GM12878 (cell line): ENCODE measurements around the gene KLHL25. TPM values are rescaled to one million over a fixed set of nuclear protein-coding genes. Genes with fewer than 3 reads are reported as not detected.

Experiments
- ATAC-seq: fragments of 200-7000 bp; cut with Tn5 transposase; 3 replicates; pipeline ENCODE4 v1.9.1; 2020; ENCODE audit warnings: mild to moderate bottlenecking, moderate library complexity
- BruUV-seq: library from RNA; stranded (reverse); fragments of 400-500 nt; replicated peaks from 2 replicates; lab custom pipeline; 2021; lab: Mats Ljungman, UMichigan
- CTCF ChIA-PET: fragments of 300-600 bp; sonication (Branson Sonifier 250); formaldehyde crosslinking; extraction: SDS; loops from one replicate; lab custom pipeline; 2021; ENCODE audit warnings: inconsistent platforms; lab: Yijun Ruan, JAX
- POLR2A ChIA-PET: fragments of 350-600 bp; formaldehyde crosslinking; extraction: SDS; loops from one replicate; lab custom pipeline; 2021; ENCODE audit warnings: inconsistent platforms; lab: Charles Lee
- RAD21 ChIA-PET: fragments of 300-600 bp; sonication (Branson Sonifier 250); formaldehyde crosslinking; loops from one replicate; lab custom pipeline; 2023; ENCODE audit warnings: antibody characterized with exemption; ENCODE audit not compliant: unreplicated experiment; lab: Charles Lee
- SMC1A ChIA-PET: fragments of 300-600 bp; sonication (Branson Sonifier 250); formaldehyde crosslinking; loops from one replicate; lab custom pipeline; 2023; ENCODE audit not compliant: unreplicated experiment, uncharacterized antibody; lab: Charles Lee
- DNase-seq: peaks from one replicate; pipeline ENCODE4 v3.0.0-alpha.2; 2011; ENCODE audit warnings: low read depth, low spot score
- FAIRE-seq: peaks from 3 replicates; lab custom pipeline; 2011; peaks lifted over from hg19 to GRCh38; lab: Jason Lieb, UNC
- H2AFZ ChIP-seq: 2 replicates; pipeline ENCODE4 v1.6.0; 2011; ENCODE audit warnings: low read depth, low read length, control low read depth; ENCODE audit not compliant: control insufficient read depth
- H3K27ac ChIP-seq: 2 replicates; pipeline ENCODE4 v1.5.1; 2011; ENCODE audit warnings: control low read depth; ENCODE audit not compliant: control insufficient read depth, insufficient read depth
- H3K27me3 ChIP-seq, 2 experiments: replicated peaks in 1 of 2; 2 replicates each; pipeline versions ENCODE4 v1.6.0 to v1.6.1; 2011; ENCODE audit warnings: low read length in 1 of 2; ENCODE audit not compliant: control insufficient read depth in 2 of 2, insufficient read depth in 2 of 2
- H3K36me3 ChIP-seq, 2 experiments: 2 replicates each; pipeline ENCODE4 v1.5.1; 2011; ENCODE audit warnings: low read length in 1 of 2; ENCODE audit not compliant: control insufficient read depth in 2 of 2, insufficient read depth in 2 of 2
- H3K4me1 ChIP-seq: 2 replicates; pipeline ENCODE4 v1.6.1; 2011; ENCODE audit warnings: mild to moderate bottlenecking, low read length, moderate library complexity, mixed read lengths; ENCODE audit not compliant: control insufficient read depth, insufficient read depth
- H3K4me2 ChIP-seq: 2 replicates; pipeline ENCODE4 v1.6.0; 2011; ENCODE audit warnings: control low read depth; ENCODE audit not compliant: control insufficient read depth, insufficient read depth
- H3K4me3 ChIP-seq: fragments of 200-600 bp; sonication (generic); 2 replicates; pipeline ENCODE4 v1.5.1; 2016
- H3K79me2 ChIP-seq: 2 replicates; pipeline ENCODE4 v1.6.0; 2011; ENCODE audit warnings: low read length; ENCODE audit not compliant: control insufficient read depth, insufficient read depth
- H3K9ac ChIP-seq: 2 replicates; pipeline ENCODE4 v1.8.0; 2011; ENCODE audit warnings: low read length, control low read depth, mixed read lengths; ENCODE audit not compliant: control insufficient read depth, insufficient read depth
- H3K9me3 ChIP-seq: replicated peaks from 3 replicates; pipeline ENCODE4 v1.5.1; 2011; ENCODE audit warnings: mild to moderate bottlenecking, low read length; ENCODE audit not compliant: control insufficient read depth, insufficient read depth
- H4K20me1 ChIP-seq: 2 replicates; pipeline ENCODE4 v1.6.0; 2011; ENCODE audit not compliant: control insufficient read depth, insufficient read depth
- ETV6 ChIP-seq, 2 experiments: fragments of 450-650 bp in 1 of 2; IDR thresholded peaks in 1 of 2; conservative IDR thresholded peaks in 1 of 2; 2 replicates each; pipeline ENCODE4 v1.6.1; 2014; ENCODE audit warnings: antibody characterized with exemption in 1 of 2, borderline replicate concordance in 1 of 2, low read depth in 1 of 2, mild to moderate bottlenecking in 1 of 2, moderate library complexity in 1 of 2
- NFXL1 ChIP-seq: fragments of 450-650 bp; IDR thresholded peaks from 2 replicates; pipeline ENCODE4 v1.6.1; 2017; ENCODE audit warnings: antibody characterized with exemption, mild to moderate bottlenecking, borderline replicate concordance
- TCF12 ChIP-seq: IDR thresholded peaks from 2 replicates; pipeline ENCODE4 v1.6.1; 2011; ENCODE audit warnings: low read depth, mild to moderate bottlenecking, low read length
- ZNF274 ChIP-seq: IDR thresholded peaks from one replicate; pipeline ENCODE4 v1.8.0; 2011; ENCODE audit not compliant: insufficient read length, insufficient read depth
- WGBS: methylation state at CpG from one replicate; pipeline ENCODE4 v1.1.6; 2016; ENCODE audit warnings: low lambda C conversion rate; ENCODE audit not compliant: insufficient replicate concordance, insufficient coverage; ENCODE audit errors: missing lambda C conversion rate; 5-methylcytosine and 5-hydroxymethylcytosine counted together
- in situ Hi-C: fragments of 300-500 bp; cut with MboI; formaldehyde crosslinking; loops from 9 replicates; pipeline ENCODE4 v1.14.3; 2018; ENCODE audit warnings: mixed read lengths
- intact Hi-C: fragments of 100-400 bp; cut with micrococcal nuclease; formaldehyde crosslinking; loops from one replicate; pipeline ENCODE4 v1.14.2; 2022; ENCODE audit not compliant: unreplicated experiment
- polyA plus RNA-seq, 11 experiments: library from polyadenylated mRNA; depleted of rRNA in 4 of 11; unstranded in 6 of 11; stranded (reverse) in 5 of 11; fragments of >200 nt; fragmentation: Nextera tagmentation in 4 of 11; fragmentation: Illumina TruSeq in 1 of 11; extraction: Ambion mirVana in 4 of 11; extraction: Trizol in 1 of 11; gene quantifications; 1 replicate in 1 of 11; 2 replicates in 10 of 11; pipeline versions ENCODE4 v1.2.1 to v1.2.3, GENCODE V29; 2011 to 2016; ENCODE audit warnings: inconsistent platforms in 2 of 11, missing spikeins in 2 of 11, low read depth in 1 of 11
- total RNA-seq, 4 experiments: library from RNA; depleted of rRNA in 3 of 4; stranded (reverse); fragments of >200 nt in 3 of 4; fragmentation: Illumina TruSeq in 1 of 4; extraction: Trizol in 1 of 4; gene quantifications; 2 replicates each; pipeline versions ENCODE4 v1.2.1 to v1.2.3, GENCODE V29; 2013 to 2021
- TF ChIP-seq, protein P1 (sequence below): fragments of 450-650 bp; IDR thresholded peaks from 2 replicates; pipeline ENCODE4 v1.6.1; 2014; ENCODE audit warnings: mild to moderate bottlenecking
- TF ChIP-seq, protein P2 (sequence below): fragments of 450-650 bp; IDR thresholded peaks from 2 replicates; pipeline ENCODE4 v1.6.1; 2017; ENCODE audit warnings: mild to moderate bottlenecking, low read depth, inconsistent platforms; ENCODE audit not compliant: poor library complexity, severe bottlenecking
- TF ChIP-seq, protein P3 (sequence below): fragments of 150-350 bp; IDR thresholded peaks from 2 replicates; pipeline ENCODE4 v1.6.1; 2014; ENCODE audit warnings: mild to moderate bottlenecking, low read depth, low read length

The KLHL25 gene
- total and polyA plus RNA-seq, 10 of the 15 experiments (the other 5 are each of a cell fraction or from before 2014, with no cell fraction given), result 0.04 to 3.0 (median 2.1) TPM; not detected in 1

DNA sequence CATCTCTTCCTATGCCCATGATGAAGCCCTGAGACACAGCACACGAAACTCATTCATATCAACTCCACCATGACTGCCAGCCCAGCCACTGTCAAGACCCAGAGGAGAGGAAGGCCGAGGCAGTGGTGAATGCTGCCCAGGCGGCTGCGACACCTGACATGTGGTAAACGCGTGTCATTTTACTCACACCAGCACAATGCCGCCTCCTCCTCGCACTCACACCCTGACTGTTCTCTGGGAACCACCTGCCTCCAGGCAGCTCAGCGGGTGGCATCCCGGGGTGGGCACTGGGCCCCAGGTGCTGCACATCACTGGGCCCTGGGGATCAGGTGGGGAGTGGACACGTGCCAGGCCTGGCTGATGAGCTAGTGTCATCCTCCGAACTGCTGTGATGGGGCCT is 21.5 kb downstream of the KLHL25 start:
- Histone ChIP-seq H3K27ac (no peak overlapping the region), H3K36me3 (no peaks in the 10 kb centered on the region; a peak in 1 of 4 replicates)
- ChIA-PET CTCF (no interaction called here), SMC1A (no interaction called here)
- TF ChIP-seq, protein P1, sequence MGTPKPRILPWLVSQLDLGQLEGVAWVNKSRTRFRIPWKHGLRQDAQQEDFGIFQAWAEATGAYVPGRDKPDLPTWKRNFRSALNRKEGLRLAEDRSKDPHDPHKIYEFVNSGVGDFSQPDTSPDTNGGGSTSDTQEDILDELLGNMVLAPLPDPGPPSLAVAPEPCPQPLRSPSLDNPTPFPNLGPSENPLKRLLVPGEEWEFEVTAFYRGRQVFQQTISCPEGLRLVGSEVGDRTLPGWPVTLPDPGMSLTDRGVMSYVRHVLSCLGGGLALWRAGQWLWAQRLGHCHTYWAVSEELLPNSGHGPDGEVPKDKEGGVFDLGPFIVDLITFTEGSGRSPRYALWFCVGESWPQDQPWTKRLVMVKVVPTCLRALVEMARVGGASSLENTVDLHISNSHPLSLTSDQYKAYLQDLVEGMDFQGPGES, result no peak
- TF ChIP-seq TCF12, result no peak
- TF ChIP-seq, all 136 proteins: peak for 0
- in situ Hi-C loops, result no loop called here
- intact Hi-C loops, result no loop called here
- H3K27me3 ChIP-seq, result no peaks in the 10 kb centered on the region
- H3K4me2 ChIP-seq, result no peak overlapping the region
- FAIRE-seq, result no peak
- H4K20me1 ChIP-seq, result no peaks in the 10 kb centered on the region; the same call in 1 of the 2 replicates
- no peaks in the 10 kb centered on the region for H3K4me1 ChIP-seq
- BruUV-seq, result no TSS peak
- WGBS, result 85% methylated on average over 12 of the region's 12 CpGs
- ChIA-PET POLR2A (no interaction called here), RAD21 (no interaction called here)
- no peaks in the 10 kb centered on the region for H3K79me2 ChIP-seq
- H3K9ac ChIP-seq, result no peak overlapping the region
- no peaks in the 10 kb centered on the region; the same call in 2 of the 3 replicates for H3K9me3 ChIP-seq
- no peak overlapping the region for H3K4me3 ChIP-seq
- no peak for DNase-seq
- no peak for ATAC-seq
- H2AFZ ChIP-seq, result no peak overlapping the region

DNA sequence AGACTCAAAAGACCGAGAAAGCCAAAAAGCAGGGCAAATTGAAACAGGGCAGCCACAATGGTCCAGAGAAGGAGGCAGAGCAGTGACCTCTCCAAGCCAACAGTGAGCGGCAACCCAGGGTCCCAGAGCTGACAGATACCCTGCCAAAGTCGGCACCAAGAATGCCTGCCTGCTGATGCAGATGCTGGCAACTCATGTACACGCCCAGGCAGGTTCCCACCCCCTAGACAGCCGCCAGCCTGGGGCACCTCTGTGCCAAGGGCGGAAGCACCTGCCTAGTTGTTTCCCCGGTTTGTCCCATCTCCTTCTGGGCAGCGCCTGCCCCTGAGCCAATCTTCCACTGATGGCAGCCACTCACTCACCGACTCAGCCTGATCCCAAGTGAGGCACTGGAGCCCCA is 22.1 kb downstream of the KLHL25 start:
- BruUV-seq, result no TSS peak
- RAD21 ChIA-PET, result no interaction called here
- no peak overlapping the region for H2AFZ ChIP-seq
- SMC1A ChIA-PET, result no interaction called here
- intact Hi-C loops (no loop called here), in situ Hi-C loops (no loop called here)
- no peaks in the 10 kb centered on the region for H3K27me3 ChIP-seq
- no peaks in the 10 kb centered on the region for H3K79me2 ChIP-seq
- H3K9ac ChIP-seq, result no peak overlapping the region
- H3K4me1 ChIP-seq, result no peaks in the 10 kb centered on the region
- H3K27ac ChIP-seq, result no peak overlapping the region
- DNase-seq (no peak), ATAC-seq (no peak), FAIRE-seq (no peak)
- H3K4me2 ChIP-seq, result no peak overlapping the region
- POLR2A ChIA-PET, result no interaction called here
- H4K20me1 ChIP-seq, result no peaks in the 10 kb centered on the region; the same call in 1 of the 2 replicates
- no peaks in the 10 kb centered on the region; a peak in 1 of 4 replicates for H3K36me3 ChIP-seq
- H3K4me3 ChIP-seq, result no peak overlapping the region
- WGBS, result 82% methylated on average over 9 of the region's 9 CpGs
- no peaks in the 10 kb centered on the region; the same call in 2 of the 3 replicates for H3K9me3 ChIP-seq
- CTCF ChIA-PET, result no interaction called here
- TF ChIP-seq ZNF274 (no peak), ETV6 (conservative IDR thresholded peaks at IDR 0.05 in 1 of 2, IDR thresholded peaks at IDR 0.05 in 1 of 2; ENCODE audit: borderline replicate concordance in 1 of 2, low read depth in 1 of 2) (no peak), NFXL1 (no peak)
- TF ChIP-seq, protein P2, sequence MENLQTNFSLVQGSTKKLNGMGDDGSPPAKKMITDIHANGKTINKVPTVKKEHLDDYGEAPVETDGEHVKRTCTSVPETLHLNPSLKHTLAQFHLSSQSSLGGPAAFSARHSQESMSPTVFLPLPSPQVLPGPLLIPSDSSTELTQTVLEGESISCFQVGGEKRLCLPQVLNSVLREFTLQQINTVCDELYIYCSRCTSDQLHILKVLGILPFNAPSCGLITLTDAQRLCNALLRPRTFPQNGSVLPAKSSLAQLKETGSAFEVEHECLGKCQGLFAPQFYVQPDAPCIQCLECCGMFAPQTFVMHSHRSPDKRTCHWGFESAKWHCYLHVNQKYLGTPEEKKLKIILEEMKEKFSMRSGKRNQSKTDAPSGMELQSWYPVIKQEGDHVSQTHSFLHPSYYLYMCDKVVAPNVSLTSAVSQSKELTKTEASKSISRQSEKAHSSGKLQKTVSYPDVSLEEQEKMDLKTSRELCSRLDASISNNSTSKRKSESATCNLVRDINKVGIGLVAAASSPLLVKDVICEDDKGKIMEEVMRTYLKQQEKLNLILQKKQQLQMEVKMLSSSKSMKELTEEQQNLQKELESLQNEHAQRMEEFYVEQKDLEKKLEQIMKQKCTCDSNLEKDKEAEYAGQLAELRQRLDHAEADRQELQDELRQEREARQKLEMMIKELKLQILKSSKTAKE, result no peak
- TF ChIP-seq, protein P3, sequence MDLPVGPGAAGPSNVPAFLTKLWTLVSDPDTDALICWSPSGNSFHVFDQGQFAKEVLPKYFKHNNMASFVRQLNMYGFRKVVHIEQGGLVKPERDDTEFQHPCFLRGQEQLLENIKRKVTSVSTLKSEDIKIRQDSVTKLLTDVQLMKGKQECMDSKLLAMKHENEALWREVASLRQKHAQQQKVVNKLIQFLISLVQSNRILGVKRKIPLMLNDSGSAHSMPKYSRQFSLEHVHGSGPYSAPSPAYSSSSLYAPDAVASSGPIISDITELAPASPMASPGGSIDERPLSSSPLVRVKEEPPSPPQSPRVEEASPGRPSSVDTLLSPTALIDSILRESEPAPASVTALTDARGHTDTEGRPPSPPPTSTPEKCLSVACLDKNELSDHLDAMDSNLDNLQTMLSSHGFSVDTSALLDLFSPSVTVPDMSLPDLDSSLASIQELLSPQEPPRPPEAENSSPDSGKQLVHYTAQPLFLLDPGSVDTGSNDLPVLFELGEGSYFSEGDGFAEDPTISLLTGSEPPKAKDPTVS, result no peak
